Esophagus mucosa (tissue), 1 donor: ENCODE results near the gene MEGF8. TPM values are rescaled to one million over a fixed set of nuclear protein-coding genes. Genes with fewer than 3 reads are reported as not detected.

Experiments used
- ATAC-seq: fragments of 200-7000 bp; cut with Tn5 transposase; one replicate; pipeline ENCODE4 v1.9.1; 2020
- total RNA-seq: library from RNA; stranded (reverse); gene quantifications from one replicate; pipeline ENCODE4 v1.2.4, GENCODE V29; 2023
- donor health status: DM: yes; HTN: yes; CAD: no.

Gene MEGF8
- total RNA-seq, result 8.1 TPM

DNA sequence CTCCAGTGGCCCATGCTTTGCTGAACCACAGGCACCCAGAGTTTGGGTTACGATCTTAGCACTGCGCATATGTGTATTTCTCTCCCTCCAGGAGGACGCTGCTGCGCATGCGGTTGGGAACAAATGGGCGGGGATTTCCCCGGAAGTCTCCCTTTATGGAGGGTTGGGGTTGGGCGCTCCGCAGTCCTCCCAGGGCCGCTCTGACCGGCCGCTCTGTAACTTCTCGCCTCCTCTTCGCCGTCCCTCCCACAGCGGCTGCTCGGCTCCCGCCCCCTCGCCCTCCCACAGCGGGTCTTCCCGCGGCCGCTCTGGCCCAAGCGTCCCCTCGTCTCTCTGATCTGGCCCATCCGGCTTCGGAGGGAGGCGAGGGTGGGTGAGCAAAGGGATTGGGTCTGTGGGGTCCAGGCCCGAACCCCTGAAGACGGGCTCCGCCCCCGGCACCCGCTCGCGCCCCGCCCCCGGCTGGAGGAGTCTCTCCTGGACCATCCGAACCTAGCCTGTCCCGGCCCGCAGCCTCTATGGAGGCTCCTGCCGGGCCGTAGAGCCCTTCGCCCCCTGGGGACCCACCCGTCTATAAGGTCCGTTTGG lies at the start of gene MEGF8:
MEGF8 (plus strand) TSS at position 328 of the 588 bp plus-strand sequence. CDS start 609 bp downstream, outside the sequence.
- ATAC-seq, result peak; percentile 97

GRCh38 chr19:42276284-42276683 lies 49.2 kb upstream of the MEGF8 start:
- ATAC-seq, result no peak

DNA sequence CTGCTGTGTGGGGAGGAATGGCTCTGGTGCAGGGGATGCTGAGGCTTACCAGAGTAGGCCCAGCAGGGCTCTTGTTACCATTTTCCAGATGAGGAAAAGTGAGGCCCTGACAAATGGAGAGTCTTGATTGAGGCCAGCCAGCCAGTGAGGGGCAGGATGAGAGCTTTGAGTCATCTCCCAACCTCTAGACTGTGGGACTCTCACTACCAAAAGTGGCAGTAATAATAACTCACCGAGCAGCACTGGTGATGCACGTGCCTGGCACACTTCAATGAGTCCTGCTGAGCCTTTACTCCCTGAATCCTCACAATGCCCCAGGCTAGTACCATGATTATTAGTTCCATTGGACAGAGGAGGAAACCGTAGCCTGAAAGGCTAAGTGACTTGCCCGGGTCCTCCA lies 48.6 kb upstream of the MEGF8 start:
- ATAC-seq, result no peak

- ATAC-seq, result peak; percentile 0
Observed at GRCh38 chr19:42277821-42278451, 47.5 kb upstream of the MEGF8 start.

- no peak for ATAC-seq
Observed at GRCh38 chr19:42278452-42279154, 46.8 kb upstream of the MEGF8 start.

DNA sequence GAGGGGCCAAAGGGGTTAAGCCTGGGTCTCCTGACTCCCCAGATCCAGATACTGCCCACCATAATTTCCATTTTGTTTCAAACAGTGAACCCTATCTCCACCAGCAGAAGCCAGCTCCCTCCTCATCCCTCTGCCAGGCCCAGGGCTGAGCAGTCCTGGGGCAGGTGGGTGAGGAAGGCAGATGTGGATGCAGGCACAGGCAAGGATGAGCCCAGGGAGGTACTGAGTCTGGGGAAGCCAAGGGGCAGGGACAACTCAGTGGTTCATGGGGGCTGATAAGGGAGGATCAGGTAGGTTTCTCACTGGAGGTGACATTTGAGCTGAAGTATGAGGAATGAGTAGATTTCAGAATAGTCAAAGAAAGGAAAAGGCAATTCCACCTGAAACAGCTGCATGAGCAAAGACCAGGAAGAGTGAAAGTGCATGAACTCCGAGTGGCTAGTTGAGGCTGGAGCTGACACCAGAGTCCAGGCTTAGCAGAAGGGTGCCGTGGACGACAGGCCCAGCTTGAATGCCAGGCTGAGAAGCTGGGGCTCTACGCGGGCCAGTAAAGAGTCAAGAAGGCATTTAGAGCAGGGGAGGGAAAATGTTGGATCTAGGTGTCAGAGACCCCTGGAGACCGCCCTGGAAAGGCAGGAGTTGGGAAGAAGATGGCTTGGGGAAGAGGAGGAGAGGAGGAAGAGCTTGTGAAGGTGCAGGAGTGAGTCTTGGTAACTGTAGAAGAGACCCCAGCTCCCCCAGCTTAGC lies 46.1 kb upstream of the MEGF8 start:
- no peak for ATAC-seq

DNA sequence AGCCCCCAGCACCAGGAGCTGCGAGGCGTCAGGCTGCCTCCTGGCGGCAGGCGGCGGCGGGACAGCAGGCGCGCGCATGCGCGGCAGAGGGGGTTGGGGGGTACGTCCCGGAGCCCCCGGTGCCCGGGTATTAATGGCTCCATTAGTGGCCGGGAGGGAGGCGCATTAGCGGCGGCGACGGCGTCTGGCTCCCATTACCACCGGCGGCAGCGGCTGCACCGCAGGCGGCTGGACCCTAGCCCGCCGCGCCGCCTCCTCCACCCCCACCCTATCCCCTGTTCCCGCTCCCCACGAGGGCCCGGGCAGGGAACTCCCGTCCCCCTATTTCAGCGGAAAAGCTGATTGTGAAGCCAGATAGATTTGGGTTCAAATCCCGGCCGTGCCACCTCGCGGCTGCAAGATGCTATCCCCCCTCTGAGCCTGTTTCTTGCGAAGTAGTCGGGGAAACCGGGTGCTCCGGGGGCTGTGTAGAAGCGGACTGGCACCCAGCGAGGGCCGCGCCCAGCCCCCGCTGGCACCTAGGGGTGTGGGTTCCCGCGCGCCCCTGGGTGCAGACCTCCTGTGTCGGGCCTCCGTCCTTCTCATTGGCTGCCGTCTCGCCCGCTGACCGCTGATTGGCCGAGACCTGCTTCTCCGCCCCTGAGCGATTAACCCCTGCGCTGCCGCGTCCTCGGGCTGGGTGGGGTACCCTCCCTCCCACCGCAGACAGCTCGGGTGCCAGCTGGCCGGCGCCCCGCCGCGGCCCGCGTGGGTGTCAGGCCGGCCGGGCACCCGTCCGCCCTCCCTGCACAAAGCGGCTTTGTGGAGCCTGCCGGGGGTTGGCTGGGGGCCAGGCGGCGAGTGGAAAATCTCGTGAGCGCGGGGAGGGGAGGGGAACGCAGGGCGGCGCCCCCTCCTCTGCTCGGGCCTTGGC lies 45.3 kb upstream of the MEGF8 start:
- ATAC-seq, result peak; percentile 12

DNA sequence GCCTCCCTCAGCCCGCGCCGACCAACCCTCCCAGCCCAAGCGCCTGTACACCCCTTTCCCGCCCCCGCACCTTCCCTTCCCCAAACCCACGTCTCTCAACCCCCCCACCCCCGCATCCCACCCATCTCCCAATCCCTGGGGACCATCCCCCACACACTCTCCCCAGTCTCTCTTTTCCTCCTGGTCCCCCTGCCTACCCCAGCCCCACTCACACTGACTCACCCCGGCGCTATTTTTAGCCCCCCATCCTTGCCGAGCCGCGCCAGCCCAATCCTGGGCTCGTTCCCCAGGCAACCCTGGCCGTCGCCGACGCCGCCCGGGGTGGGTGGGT lies 44.7 kb upstream of the MEGF8 start:
- ATAC-seq, result no peak

DNA sequence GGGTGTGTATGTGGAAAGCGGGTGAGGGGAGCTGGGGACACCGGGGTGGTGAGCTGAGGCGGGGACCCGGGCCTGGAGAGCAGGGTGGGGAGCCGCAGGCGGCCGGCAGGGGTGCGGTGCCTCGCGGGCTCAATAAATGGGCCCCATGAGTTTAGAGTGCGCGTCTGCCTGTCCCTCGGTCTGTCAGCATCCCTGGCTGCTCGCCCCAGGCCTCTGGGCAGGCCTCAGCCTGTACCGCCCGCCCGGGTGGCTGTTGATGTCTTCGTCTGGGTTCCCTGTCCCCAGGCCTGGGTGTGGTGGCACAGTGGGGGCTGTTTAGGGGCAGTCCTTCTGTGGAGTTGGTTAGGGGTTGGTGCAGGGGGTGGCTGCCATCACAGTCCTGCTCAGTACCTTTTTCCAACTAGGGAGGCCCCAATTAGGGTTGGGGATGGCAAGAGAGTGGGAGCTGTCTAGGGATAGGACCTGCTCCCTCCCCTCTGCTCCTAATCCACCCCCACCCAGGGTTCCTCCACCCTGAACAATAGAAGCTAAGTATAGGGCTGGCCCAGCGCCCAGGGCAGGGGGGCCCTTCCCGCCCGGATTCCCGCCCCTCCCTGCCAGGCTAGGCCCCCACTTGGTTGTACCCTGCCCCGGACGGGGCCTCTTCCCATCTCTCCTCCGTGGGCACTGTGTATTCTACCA lies 44.1 kb upstream of the MEGF8 start:
- ATAC-seq, result peak; percentile 16

DNA sequence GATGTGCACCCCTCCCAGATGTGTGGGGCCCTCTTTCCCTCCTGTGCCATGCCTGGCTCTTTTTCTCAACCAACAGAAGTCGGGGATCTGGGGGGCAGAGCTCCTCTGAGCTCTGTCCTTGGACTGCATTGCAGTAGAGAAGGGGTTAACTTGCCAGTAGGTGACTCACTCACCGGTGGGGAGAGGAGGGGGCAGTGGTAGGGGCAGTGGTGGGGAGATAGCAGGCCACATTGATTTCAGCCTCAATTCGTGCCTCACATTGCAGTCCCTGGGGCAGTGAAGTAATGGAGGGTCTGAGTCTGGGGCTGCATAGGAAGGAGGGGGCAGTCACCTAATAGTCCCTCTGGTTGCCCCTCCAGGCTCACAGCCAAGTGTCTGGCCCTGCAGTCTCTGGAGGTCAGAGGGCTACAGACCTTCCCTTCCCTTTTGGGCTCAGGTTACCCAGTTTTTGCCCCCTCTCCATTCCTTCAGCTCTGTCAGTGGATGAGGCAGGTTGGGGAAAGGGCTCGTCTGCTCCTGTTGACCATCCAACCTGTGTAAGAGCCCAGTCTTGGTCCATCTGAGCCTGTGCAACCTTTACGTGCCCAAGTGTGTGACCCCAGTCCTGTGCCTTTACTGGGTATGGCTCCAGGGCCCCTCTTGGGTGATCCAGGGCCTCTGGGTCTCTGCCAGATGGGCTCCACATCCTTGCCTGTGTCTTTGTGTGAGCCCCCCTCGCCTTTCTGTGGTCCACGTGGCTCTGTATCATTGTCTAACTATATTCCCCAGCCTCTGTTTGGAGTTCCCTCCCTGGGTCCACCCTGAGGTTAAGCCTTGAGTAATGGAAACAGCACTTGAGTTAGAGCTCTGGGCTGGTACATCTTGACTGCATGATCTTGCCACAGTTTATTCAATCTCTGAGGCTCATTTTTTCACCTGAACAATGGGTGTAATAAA lies 43.3 kb upstream of the MEGF8 start:
- ATAC-seq, result no peak

- no peak for ATAC-seq
Observed at GRCh38 chr19:42282819-42283187, 42.6 kb upstream of the MEGF8 start.

GRCh38 chr19:42283188-42284065 lies 42.0 kb upstream of the MEGF8 start:
- peak; percentile 75 for ATAC-seq

DNA sequence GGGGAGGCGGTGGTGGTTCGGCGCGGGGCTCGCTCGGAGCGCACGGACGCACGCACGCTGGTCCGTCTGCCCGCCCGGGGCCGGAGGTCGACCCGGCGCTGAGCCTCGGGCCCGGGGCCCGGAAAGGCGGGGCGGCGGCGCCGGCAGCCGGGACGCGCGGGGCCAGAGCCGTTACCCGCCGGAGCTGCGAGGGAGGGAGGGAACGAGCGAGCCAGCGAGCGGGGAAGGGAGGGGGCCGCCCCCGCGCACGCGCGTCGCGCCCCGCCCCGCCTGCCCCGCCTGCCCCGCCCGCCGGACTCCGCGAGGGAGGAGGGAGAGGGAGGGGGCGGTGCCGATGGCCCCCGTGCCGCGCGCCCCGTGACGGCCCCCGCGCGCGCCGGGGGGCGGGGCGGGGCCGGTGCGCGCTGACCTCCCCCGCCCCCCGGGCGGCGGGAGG lies 41.4 kb upstream of the MEGF8 start:
- ATAC-seq, result peak; percentile 48

DNA sequence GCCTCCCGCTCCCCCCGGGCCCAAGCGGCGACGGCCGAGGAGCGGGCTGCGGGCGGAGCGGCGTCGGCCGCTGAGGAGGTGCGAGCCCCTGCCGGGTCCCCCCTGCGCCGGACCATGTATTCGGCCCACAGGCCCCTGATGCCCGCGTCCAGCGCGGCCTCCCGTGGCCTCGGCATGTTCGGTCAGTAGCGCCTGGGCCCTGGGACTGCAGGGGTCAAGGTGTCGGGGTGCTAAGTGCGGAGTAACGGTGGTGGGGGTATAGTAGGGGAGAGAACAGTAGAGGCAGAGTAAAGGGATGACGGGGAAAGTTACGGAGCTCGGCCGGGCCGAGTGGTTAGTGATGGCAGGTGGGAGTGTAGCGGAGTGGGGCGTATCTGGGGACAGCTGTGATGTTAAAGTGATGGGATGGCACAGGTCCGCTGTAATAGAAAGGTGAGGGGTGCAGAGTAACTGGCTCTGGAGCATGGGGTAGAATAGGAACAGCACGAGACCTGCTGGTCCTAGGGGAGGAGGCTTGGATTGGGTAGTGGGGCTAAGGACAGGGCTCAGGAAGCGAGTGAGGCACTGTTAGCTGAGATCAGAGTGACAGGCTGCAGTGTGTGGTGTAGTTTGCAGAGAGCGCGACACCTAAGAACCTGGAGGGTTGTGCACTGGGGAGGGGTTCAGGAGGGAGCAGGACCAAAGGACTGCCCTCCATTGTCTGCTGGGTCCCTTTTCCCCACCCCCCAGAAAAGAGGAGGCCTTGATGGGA lies 40.7 kb upstream of the MEGF8 start:
- ATAC-seq, result no peak

DNA sequence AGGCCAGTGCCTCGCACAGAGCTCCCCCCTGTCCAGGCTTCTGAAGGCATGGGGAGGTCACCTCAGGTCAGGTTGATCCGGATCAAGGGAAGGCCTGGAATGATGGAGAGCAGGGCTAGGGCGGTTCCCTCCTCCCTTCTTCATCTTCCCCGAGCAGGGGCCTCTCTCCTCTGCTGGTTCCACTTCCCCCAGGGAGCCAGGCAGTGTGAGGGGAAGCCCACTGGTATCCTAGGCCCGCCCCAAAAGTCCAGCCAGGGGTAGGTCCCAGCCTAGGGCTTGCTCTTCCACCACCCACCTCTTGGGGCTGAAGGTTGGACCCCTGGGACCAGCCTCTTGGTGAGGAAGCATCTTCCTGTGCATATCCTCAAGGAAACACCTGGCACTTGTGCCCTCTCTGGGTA lies 39.9 kb upstream of the MEGF8 start:
- no peak for ATAC-seq

- no peak for ATAC-seq
Observed at GRCh38 chr19:42285988-42286348, 39.5 kb upstream of the MEGF8 start.

DNA sequence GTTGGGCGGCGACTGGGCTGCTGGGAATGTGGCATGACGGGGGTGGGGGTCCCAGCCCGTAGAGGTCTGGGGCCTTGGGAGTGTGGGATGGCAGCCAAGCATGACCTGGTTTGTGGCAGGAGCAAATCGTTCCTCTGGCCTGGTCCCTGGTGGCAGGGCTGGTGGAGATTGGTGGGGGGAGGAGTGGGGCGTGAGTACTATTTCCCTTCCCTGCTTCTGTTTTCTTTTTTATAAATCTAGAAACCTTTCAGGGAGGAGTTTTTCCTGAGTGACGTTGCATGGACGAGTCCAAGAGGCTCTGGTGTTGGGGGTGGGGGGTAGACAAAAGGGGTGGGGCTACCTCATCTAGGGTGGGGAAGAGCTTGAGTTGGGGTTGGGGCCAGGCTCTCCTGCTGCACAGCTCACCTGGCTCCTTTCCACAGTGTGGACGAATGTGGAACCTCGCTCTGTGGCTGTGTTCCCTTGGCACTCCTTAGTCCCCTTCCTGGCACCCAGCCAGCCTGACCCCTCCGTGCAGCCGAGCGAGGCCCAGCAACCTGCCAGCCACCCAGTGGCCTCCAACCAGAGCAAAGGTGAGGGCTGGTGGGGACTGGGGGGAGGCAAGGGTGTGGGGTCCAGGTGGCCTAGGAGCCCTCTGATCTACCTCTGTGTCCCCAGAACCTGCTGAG lies 39.0 kb upstream of the MEGF8 start:
- no peak for ATAC-seq
